ENCODE results near the gene SLC22A17.

- TF ChIP-seq CTCF (optimal IDR thresholded peaks at IDR 0.05 in 1 of 3, IDR thresholded peaks at IDR 0.05 in 1 of 3, conservative IDR thresholded peaks at IDR 0.05 in 1 of 3; ENCODE audit: extremely low read depth in 1 of 3, insufficient read depth in 2 of 3, low read length in 3 of 3) (no peak), EZH2 (IDR thresholded peaks at IDR 0.05; ENCODE audit: low read length) (no peak)
Observed at GRCh38 chr14:23321572-23322547, 30.8 kb downstream of the SLC22A17 start.
